GM19455 (cell line): ENCODE data around the gene QKI.
"Not testable (repeated sequence)": the region's sequence is repeated elsewhere in the genome, so short reads cannot be mapped to it uniquely, and the experiment has no call there.

Source experiments
- ATAC-seq: cut with Tn5 transposase; IDR thresholded peaks from one replicate; pipeline ENCODE4 v1.9.1; 2021; ENCODE audit not compliant: unreplicated experiment

The QKI gene

GRCh38 chr6:163476946-163477345, 62.4 kb downstream of the QKI start:
- ATAC-seq = not testable (repeated sequence)

DNA sequence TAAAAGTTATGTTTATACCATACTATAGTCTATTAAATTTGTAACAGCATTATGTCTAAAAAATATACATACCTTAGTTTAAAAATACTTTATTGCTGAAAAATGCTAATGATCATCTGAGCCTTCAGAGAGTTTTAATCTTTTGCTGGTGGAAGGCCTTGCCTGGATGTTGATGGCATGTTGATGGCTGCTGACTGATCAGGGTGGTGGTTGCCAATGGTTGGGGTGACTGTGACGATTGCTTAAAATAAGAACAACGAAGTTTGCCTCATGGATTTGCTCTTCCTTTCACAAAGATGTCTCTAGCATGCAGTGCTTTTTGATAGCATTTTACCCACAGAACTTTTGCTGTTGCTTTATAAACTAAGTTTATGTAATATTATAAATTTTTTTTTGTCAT, 68.6 kb downstream of the QKI start:
- ATAC-seq = no peak

DNA sequence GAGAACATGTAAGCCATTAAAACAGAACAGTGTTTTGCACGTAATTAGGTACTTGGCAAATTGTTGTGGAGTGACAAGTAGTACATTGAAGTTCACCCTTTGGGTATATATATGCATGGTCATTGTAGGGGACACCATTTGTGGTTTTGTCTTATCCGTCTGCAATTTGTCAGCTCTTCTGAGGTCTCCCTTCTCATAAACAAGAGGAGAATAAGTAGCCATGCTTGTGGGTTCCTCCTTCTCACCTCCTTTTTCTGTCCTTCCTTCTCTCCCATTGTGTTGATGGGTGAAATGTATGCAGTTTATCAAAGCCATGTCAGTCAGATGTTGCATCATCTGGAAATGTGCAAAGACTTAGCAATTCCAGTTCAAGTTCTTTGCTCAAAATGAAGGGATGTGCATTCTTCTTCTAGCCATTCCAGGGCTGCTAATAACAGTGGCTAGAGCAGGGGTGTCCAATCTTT, 70.9 kb downstream of the QKI start:
- ATAC-seq = no peak

GRCh38 chr6:163486821-163487220, 72.3 kb downstream of the QKI start:
- ATAC-seq = no peak

GRCh38 chr6:163487606-163488005, 73.1 kb downstream of the QKI start:
- ATAC-seq = no peak

DNA sequence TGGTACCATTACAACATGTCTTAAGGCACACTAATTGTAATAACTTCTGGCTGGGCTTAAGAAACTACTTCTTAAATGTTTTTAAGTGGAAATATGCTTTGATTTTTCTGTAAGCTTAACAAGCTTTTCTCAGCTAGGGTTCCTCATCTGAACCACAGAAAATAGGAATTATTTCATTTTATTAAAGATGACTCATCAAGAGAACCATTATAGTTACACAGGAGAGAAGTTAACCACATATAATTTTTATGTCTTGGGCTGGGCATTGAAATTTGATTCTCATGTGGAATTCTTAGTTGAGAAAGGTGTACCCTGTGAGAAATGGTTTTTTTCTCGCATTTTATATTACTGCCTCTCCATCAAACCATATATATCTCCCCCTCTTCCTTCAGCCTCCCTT, 75.1 kb downstream of the QKI start:
- ATAC-seq = no peak

DNA sequence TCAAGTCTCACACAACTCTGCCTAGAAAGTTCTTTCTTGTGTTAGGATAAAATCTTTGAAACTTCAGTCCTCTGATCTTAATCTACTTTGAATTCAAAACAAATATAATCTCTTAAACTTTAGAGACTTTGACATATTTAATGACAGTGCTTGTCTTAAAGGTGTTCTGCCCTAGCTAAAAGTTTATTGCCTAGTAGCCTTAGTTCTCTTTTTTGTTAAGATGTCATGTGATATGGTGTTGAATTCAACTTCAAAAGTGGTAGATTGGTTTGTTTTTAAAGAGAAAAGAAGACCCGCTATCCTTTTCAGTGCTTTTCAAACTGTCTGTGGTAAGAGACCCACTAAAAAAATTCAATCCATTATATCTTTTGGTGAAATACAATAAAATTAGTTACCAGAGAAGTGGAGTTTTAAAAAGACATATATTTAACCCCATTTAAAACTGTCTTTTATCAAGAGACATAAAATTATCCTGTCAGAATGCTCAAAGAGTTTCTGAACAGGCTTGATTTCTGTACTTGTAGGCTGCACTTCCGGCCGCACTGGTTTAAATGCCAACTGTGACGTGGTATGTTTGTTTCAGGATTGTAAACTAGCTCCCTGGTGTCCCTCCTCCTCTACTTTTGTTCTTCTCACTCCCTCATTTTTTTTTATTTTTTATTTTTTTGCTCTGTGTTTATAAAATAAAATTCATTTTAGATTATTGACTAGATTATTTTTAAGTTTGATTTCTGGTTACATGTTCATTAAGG, 76.5 kb downstream of the QKI start:
- ATAC-seq = no peak

DNA sequence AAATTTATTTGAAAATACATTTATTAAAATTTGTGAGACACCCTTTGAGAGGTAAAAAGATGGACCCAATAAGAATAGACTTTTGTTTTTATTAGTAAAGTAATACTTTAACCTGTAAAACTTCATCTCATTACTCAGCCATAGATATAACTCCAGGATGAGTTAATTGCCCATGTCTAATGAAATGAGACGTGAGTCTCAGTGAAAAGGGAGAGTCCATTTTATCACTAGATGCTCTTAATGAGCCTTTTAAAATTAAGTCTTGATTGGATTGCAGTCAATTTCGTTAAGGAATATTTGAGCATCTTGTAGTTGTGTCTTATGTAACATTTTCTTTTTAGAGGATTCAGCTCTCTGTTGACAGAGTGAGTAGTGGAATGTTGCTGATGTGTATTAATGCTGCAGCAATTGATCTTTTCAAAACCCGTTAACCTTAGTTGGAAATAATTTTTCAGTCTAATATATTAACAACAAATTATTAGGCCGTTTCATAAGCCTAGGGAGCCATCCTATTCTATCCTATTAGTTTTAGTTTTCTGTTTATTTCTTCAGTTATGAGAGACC, 77.3 kb downstream of the QKI start:
- no peak for ATAC-seq

GRCh38 chr6:163494279-163494727, 79.8 kb downstream of the QKI start:
- ATAC-seq = no peak

- no peak for ATAC-seq
Observed at GRCh38 chr6:163496205-163496604, 81.7 kb downstream of the QKI start.

- no peak for ATAC-seq
Observed at GRCh38 chr6:163500105-163500504, 85.6 kb downstream of the QKI start.

DNA sequence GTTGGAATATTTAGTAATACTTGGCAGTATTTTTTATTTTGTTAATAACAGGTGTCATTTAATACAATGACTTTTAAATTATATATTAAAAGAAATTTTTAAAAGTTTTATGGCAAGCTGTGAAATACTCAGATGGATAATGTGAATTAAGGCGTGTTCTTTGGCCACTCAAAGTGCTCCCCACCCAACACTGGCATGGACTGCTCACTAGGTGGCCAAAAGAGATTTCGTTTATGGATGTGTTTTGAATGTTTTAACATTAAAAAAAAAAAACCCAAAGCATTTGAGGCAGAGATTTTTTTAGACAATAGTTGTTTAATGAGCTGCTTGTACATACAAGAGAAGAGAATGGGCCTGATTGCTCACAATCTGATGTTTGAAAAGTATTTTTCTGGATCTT, 86.5 kb downstream of the QKI start:
- no peak for ATAC-seq

GRCh38 chr6:163501439-163501838, 86.9 kb downstream of the QKI start:
- ATAC-seq = no peak

- no peak for ATAC-seq
Observed at GRCh38 chr6:163504984-163505640, 90.6 kb downstream of the QKI start.

- ATAC-seq = no peak
Observed at GRCh38 chr6:163507965-163508364, 93.4 kb downstream of the QKI start.

DNA sequence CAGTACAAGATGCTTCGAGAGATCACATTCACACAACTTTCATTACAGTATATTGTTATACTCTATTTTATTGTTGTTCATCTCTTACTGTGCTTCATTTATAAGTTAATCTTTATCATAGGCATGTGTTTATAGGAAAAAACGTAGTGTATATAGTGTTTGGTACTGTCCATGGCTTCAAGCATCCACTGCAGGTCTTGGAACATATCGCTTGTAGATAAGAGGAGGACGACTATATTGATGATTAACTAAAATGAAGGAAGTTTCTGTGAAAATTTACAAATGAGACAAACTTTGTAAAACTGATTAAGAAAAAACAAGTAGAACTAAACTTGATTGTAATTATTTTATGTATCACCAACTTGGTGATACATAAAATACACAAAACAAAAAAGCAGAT, 98.5 kb downstream of the QKI start:
- ATAC-seq = no peak

DNA sequence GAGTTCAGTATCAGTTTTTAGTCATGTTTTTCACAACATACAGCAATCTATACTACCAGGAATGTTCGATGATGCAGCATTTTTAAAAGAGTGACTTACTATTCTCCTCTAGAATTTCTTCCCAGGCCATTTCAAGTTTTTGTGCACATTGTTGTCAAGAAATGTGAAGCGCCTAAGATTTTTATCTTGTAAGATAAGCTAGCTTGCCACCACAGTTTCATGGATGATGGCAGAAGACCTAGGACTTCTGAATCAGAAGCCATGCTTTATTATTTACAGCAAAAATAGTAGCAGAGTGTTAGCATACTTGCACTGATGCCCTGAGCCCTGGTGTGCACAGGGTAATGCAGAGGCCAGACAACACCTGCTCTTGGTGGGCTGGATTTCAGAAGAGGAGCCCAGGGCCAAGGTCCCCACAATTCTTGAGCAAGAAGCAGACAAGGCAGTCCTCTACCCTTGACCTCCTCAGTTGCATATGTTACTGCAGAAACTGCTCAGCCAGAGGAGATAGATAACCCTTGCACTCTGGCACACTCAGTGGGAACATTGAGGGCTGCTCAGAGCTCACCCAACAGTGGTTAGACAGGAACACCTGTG, 99.2 kb downstream of the QKI start:
- no peak for ATAC-seq

DNA sequence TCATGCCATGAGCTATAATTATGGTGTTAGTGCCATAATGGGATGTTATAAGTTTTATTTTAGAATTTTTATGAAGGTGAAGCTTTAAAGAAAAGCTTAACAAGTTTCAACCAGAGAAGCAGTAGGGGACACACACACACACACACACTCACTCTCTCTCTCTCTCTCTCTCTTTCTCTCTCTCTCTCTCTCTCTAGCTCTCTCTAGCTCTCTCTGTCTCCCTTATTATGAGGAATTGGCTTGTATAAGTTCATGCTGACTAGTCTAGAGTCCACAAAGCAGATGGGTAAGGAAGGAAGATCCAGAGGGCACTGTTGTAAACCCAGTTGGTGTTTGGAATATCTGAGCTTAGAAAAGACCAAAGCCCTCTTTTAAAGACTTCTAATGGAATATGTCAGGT, 102.4 kb downstream of the QKI start:
- no peak for ATAC-seq

DNA sequence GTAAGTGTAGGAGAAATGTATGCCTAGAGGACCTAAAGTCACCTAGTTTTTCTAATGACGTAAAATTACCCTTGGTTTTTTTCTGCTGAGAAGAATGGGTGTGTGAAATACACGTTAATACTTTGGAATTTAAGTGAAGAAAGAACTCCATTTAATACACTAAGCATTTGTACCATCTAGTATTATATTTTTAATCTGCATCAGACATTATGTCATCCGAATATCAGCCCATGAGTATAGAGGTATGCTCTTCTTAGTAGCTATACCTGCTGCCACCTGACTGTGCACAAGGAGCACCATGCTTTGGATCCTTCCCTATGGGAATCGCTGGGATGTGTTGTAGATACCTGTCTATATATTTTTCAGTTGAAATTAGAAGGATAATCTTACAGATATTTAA, 106.4 kb downstream of the QKI start:
- ATAC-seq = no peak

GRCh38 chr6:163522033-163522432, 107.5 kb downstream of the QKI start:
- ATAC-seq = no peak

- no peak for ATAC-seq
Observed at GRCh38 chr6:163525926-163526325, 111.4 kb downstream of the QKI start.

DNA sequence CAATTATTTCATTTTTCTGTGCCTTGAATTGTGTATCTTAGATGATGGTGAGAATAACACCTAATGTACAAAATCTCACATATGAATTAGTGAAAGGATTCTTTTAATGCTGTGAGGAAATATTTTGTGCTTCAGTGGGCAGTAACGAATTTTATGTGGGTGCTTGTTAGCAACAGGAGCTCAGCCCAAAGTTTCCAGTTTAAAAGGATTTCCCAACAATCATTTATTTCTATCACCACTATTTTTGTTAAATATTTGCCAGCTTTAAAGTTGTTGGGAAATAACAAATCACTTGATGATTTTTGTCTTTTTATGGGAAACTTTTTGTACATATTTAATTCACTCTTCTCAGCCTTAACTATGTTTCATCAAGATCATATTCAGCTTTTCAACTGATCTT, 111.8 kb downstream of the QKI start:
- no peak for ATAC-seq
